Karpas-422 (cell line): ENCODE results near the gene PRX. TPM values are rescaled to one million over a fixed set of nuclear protein-coding genes. Genes with fewer than 3 reads are reported as not detected.
A peak's percentile ranks its signal among the peaks of the same experiment; 100 is the strongest.

Experiments used
- DNase-seq: peaks from one replicate; pipeline ENCODE4 v3.0.0-alpha.2; 2015
- H2AFZ ChIP-seq: fragments of 200-600 bp; sonication (generic); 2 replicates; pipeline ENCODE4 v1.6.1; 2014; ENCODE audit warnings: antibody characterized with exemption, low read length, mixed read lengths
- H3K27ac ChIP-seq: fragments of 200-600 bp; sonication (generic); 2 replicates; pipeline ENCODE4 v1.5.1; 2014; ENCODE audit warnings: mild to moderate bottlenecking, low read length, moderate library complexity
- H3K27me3 ChIP-seq: fragments of 200-600 bp; sonication (generic); 2 replicates; pipeline ENCODE4 v1.6.1; 2014; ENCODE audit warnings: low read length, mixed read lengths
- H3K36me3 ChIP-seq: fragments of 200-600 bp; sonication (generic); 2 replicates; pipeline ENCODE4 v1.6.1; 2014; ENCODE audit warnings: low read length, mixed read lengths; ENCODE audit not compliant: insufficient read depth
- H3K4me1 ChIP-seq: fragments of 200-600 bp; sonication (generic); 2 replicates; pipeline ENCODE4 v1.6.1; 2014; ENCODE audit warnings: mild to moderate bottlenecking, low read length, mixed read lengths
- H3K4me2 ChIP-seq: fragments of 200-600 bp; sonication (generic); 2 replicates; pipeline ENCODE4 v1.6.1; 2014; ENCODE audit warnings: low read length, low read depth, mild to moderate bottlenecking; ENCODE audit not compliant: poor library complexity, severe bottlenecking
- H3K4me3 ChIP-seq: fragments of 200-600 bp; sonication (generic); 2 replicates; pipeline ENCODE4 v1.5.1; 2014; ENCODE audit warnings: mild to moderate bottlenecking, antibody characterized with exemption, low read length, mixed read lengths
- H3K79me2 ChIP-seq: fragments of 200-600 bp; sonication (generic); 2 replicates; pipeline ENCODE4 v1.6.1; 2014; ENCODE audit warnings: mild to moderate bottlenecking, low read length, mixed read lengths
- H3K9ac ChIP-seq: fragments of 200-600 bp; sonication (generic); 2 replicates; pipeline ENCODE4 v1.6.0; 2014; ENCODE audit warnings: low read length
- H3K9me2 ChIP-seq: fragments of 200-600 bp; sonication (generic), shearing (Covaris generic); replicated peaks from 2 replicates; pipeline ENCODE4 v1.6.0; 2014; ENCODE audit warnings: mild to moderate bottlenecking, low read length, moderate library complexity; ENCODE audit not compliant: insufficient read depth
- H3K9me3 ChIP-seq: fragments of 300-700, 200-600 bp; sonication (generic); 2 replicates; pipeline ENCODE4 v1.6.1; 2014; ENCODE audit warnings: low read length, mixed read lengths
- H4K20me1 ChIP-seq: fragments of 200-600 bp; sonication (generic); 2 replicates; pipeline ENCODE4 v1.6.1; 2014; ENCODE audit warnings: mild to moderate bottlenecking, antibody characterized with exemption, low read length, low read depth; ENCODE audit not compliant: insufficient read depth
- small RNA-seq: library from RNA; depleted of rRNA; stranded (forward); fragments of <200 nt; gene quantifications from one replicate; pipeline ENCODE3, GENCODE V24; 2014
- total RNA-seq: library from RNA; depleted of rRNA; stranded (reverse); fragments of >200 nt; shearing (Covaris generic); gene quantifications from 2 replicates; pipeline ENCODE4 v1.2.3, GENCODE V29; 2014; ENCODE audit warnings: low replicate concordance; rRNA removed

PRX gene
- total RNA-seq, 1 experiment from 2014 or later, result 0.56 TPM

GRCh38 chr19:40355975-40356680 is 57.0 kb downstream of the PRX start:
- H3K9ac ChIP-seq, result no peak overlapping the region
- no peaks in the 10 kb centered on the region for H3K79me2 ChIP-seq
- H3K27me3 ChIP-seq, result no peaks in the 10 kb centered on the region
- no peak overlapping the region for H2AFZ ChIP-seq
- H3K4me3 ChIP-seq, result no peak overlapping the region
- H4K20me1 ChIP-seq, result no peaks in the 10 kb centered on the region
- no peak overlapping the region for H3K4me2 ChIP-seq
- H3K9me2 ChIP-seq, result no peaks in the 10 kb centered on the region
- no peaks in the 10 kb centered on the region for H3K9me3 ChIP-seq
- no peak for DNase-seq
- no peak overlapping the region for H3K27ac ChIP-seq
- peaks cover 16% of the 10 kb centered on the region for H3K4me1 ChIP-seq
- no peaks in the 10 kb centered on the region for H3K36me3 ChIP-seq

GRCh38 chr19:40348961-40349507 is 64.1 kb downstream of the PRX start:
- Histone ChIP-seq H2AFZ (no peak overlapping the region), H3K4me3 (peak overlapping the region; percentile 79), H3K9me3 (no peaks in the 10 kb centered on the region), H3K27me3 (no peaks in the 10 kb centered on the region), H3K4me1 (peaks cover 16% of the 10 kb centered on the region), H3K27ac (no peak overlapping the region), H3K36me3 (no peaks in the 10 kb centered on the region; the same call in 1 of the 2 replicates), H3K9ac (peak overlapping the region; percentile 72), H3K4me2 (peak overlapping the region; percentile 92), H3K79me2 (peaks cover 34% of the 10 kb centered on the region), H3K9me2 (no peaks in the 10 kb centered on the region), H4K20me1 (no peaks in the 10 kb centered on the region)
- DNase-seq, result no peak

- H3K4me1 ChIP-seq, result peaks cover 16% of the 10 kb centered on the region
- peak within 1 kb of the TSS; percentile 47 for H2AFZ ChIP-seq
- H3K27me3 ChIP-seq, result no peaks in the 10 kb centered on the region
- no peaks in the 10 kb centered on the region; the same call in 1 of the 2 replicates for H3K36me3 ChIP-seq
- H3K9me3 ChIP-seq, result no peaks in the 10 kb centered on the region
- peak within 1 kb of the TSS; percentile 79 for H3K4me3 ChIP-seq
- DNase-seq, result peak; percentile 99
- peak within 1 kb of the TSS; percentile 77 for H3K9ac ChIP-seq
- H3K79me2 ChIP-seq, result peaks cover 36% of the 10 kb centered on the region
- H3K27ac ChIP-seq, result peak within 1 kb of the TSS; percentile 75
- no peaks in the 10 kb centered on the region for H4K20me1 ChIP-seq
- H3K4me2 ChIP-seq, result peak within 1 kb of the TSS; percentile 92
- H3K9me2 ChIP-seq, result no peaks in the 10 kb centered on the region
Measured at GRCh38 chr19:40348125-40348913, 64.9 kb downstream of the PRX start, which contains the start of the genes C19orf47 and PLD3. C19orf47 (minus strand) TSS chr19:40348397; CDS start chr19:40341857, 6,540 bp downstream. PLD3 (plus strand) TSS chr19:40348695; CDS start chr19:40366484, 17,789 bp downstream.

GRCh38 chr19:40344422-40344821 is 68.8 kb downstream of the PRX start:
- H2AFZ ChIP-seq, result no peak overlapping the region
- no peaks in the 10 kb centered on the region for H3K9me3 ChIP-seq
- H3K9me2 ChIP-seq, result no peaks in the 10 kb centered on the region
- no peaks in the 10 kb centered on the region for H4K20me1 ChIP-seq
- no peak for DNase-seq
- H3K4me2 ChIP-seq, result no peak overlapping the region
- peaks cover 60% of the 10 kb centered on the region for H3K79me2 ChIP-seq
- H3K27ac ChIP-seq, result no peak overlapping the region
- peaks cover 14% of the 10 kb centered on the region for H3K4me1 ChIP-seq
- H3K36me3 ChIP-seq, result no peaks in the 10 kb centered on the region; the same call in 1 of the 2 replicates
- no peak overlapping the region for H3K4me3 ChIP-seq
- H3K9ac ChIP-seq, result no peak overlapping the region
- no peaks in the 10 kb centered on the region for H3K27me3 ChIP-seq

Small RNAs within 50 kb of the gene (small RNA-seq; reads per million reads assigned to genes)
- gene MIR6796 (not detected), gene RF00017 (not detected)

Other genes with a start within 250 kb of the PRX start
- 7.6 and 26.3 TPM in 2 replicates for gene MAP3K10, start 222.0 kb downstream of the PRX start, total RNA-seq
- gene TTC9B, start 195.0 kb downstream of the PRX start, total RNA-seq, result not detected in 2 replicates
- gene CCNP, start 186.7 kb downstream of the PRX start, total RNA-seq, result not detected in 2 replicates
- gene AKT2, start 128.0 kb downstream of the PRX start, total RNA-seq, result 85.9 and 128 TPM in 2 replicates
- 11.7 and 14.5 TPM in 2 replicates for gene C19orf47, start 65.0 kb downstream of the PRX start, total RNA-seq
- 83.2 and 90.2 TPM in 2 replicates for gene PLD3, start 64.7 kb downstream of the PRX start, total RNA-seq
- not detected in 2 replicates for gene HIPK4, start 23.2 kb downstream of the PRX start, total RNA-seq
- gene SERTAD1, start 12.6 kb upstream of the PRX start, total RNA-seq, result 4.8 and 8.4 TPM in 2 replicates
- 14.1 and 14.9 TPM in 2 replicates for gene SERTAD3, start 31.0 kb upstream of the PRX start, total RNA-seq
- 10.2 and 14.5 TPM in 2 replicates for gene BLVRB, start 52.4 kb upstream of the PRX start, total RNA-seq
- 1.0 and 1.1 TPM in 2 replicates for gene SPTBN4, start 53.6 kb upstream of the PRX start, total RNA-seq
- 49.7 and 98.2 TPM in 2 replicates for gene SHKBP1, start 163.5 kb upstream of the PRX start, total RNA-seq
- gene LTBP4, start 188.0 kb upstream of the PRX start, total RNA-seq, result 9.6 and 25.9 TPM in 2 replicates